Chondrocyte (in vitro differentiated cells): ENCODE results near the gene RCSD1. TPM values are rescaled to one million over a fixed set of nuclear protein-coding genes. Genes with fewer than 3 reads are reported as not detected.

Experiments used
- DNase-seq: peaks from one replicate; pipeline ENCODE4 v3.0.0; 2021; ENCODE audit warnings: mixed read lengths, low spot score
- H3K27ac Mint-ChIP-seq: one replicate; pipeline ENCODE4 v1.8.0; 2021; ENCODE audit warnings: mild to moderate bottlenecking, moderate library complexity, mixed read lengths; ENCODE audit not compliant: unreplicated experiment
- H3K27me3 Mint-ChIP-seq: 2 replicates; pipeline ENCODE4 v1.8.0; 2021; ENCODE audit warnings: low read depth, mixed read lengths
- H3K36me3 Mint-ChIP-seq: 2 replicates; pipeline ENCODE4 v1.8.0; 2021; ENCODE audit warnings: low read depth, mixed read lengths
- H3K4me1 Mint-ChIP-seq: 2 replicates; pipeline ENCODE4 v1.8.0; 2021; ENCODE audit warnings: low read depth, mild to moderate bottlenecking, mixed read lengths
- H3K4me3 Mint-ChIP-seq: one replicate; pipeline ENCODE4 v1.8.0; 2021; ENCODE audit warnings: mild to moderate bottlenecking, moderate library complexity, mixed read lengths; ENCODE audit not compliant: unreplicated experiment
- H3K9me3 Mint-ChIP-seq: 2 replicates; pipeline ENCODE4 v1.8.0; 2021; ENCODE audit warnings: low read depth, mixed read lengths
- total RNA-seq: library from RNA; stranded (reverse); gene quantifications from 3 replicates; pipeline ENCODE4 v1.2.1, GENCODE V29; 2021
- TF ChIP-seq, protein P1 (sequence below): fragments of 200-600 bp; sonication (generic); IDR thresholded peaks from 2 replicates; pipeline ENCODE4 v1.5.0; 2021; ENCODE audit warnings: antibody characterized with exemption, mild to moderate bottlenecking, moderate library complexity

The RCSD1 gene
- total RNA-seq, 1 donor from 2014 or later: 1.1 TPM

- Mint-ChIP-seq H3K9me3 (no peaks in the 10 kb centered on the region), H3K27ac (no peak overlapping the region), H3K4me3 (no peak overlapping the region), H3K36me3 (no peaks in the 10 kb centered on the region), H3K27me3 (peaks cover 5% of the 10 kb centered on the region), H3K4me1 (no peaks in the 10 kb centered on the region)
- no peak for DNase-seq
- TF ChIP-seq, protein P1, sequence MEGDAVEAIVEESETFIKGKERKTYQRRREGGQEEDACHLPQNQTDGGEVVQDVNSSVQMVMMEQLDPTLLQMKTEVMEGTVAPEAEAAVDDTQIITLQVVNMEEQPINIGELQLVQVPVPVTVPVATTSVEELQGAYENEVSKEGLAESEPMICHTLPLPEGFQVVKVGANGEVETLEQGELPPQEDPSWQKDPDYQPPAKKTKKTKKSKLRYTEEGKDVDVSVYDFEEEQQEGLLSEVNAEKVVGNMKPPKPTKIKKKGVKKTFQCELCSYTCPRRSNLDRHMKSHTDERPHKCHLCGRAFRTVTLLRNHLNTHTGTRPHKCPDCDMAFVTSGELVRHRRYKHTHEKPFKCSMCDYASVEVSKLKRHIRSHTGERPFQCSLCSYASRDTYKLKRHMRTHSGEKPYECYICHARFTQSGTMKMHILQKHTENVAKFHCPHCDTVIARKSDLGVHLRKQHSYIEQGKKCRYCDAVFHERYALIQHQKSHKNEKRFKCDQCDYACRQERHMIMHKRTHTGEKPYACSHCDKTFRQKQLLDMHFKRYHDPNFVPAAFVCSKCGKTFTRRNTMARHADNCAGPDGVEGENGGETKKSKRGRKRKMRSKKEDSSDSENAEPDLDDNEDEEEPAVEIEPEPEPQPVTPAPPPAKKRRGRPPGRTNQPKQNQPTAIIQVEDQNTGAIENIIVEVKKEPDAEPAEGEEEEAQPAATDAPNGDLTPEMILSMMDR: no peak
Observed at GRCh38 chr1:167587872-167588271, 42.2 kb upstream of the RCSD1 start.

GRCh38 chr1:167588361-167588760, 41.7 kb upstream of the RCSD1 start:
- TF ChIP-seq, protein P1: no peak
- Mint-ChIP-seq H3K9me3 (no peaks in the 10 kb centered on the region), H3K36me3 (no peaks in the 10 kb centered on the region), H3K27ac (no peak overlapping the region), H3K4me1 (no peaks in the 10 kb centered on the region), H3K4me3 (no peak overlapping the region), H3K27me3 (peaks cover 5% of the 10 kb centered on the region)
- no peak for DNase-seq

GRCh38 chr1:167592475-167592874, 37.6 kb upstream of the RCSD1 start:
- no peak for DNase-seq
- peaks cover 3% of the 10 kb centered on the region for H3K27me3 Mint-ChIP-seq
- TF ChIP-seq, protein P1: no peak
- H3K36me3 Mint-ChIP-seq: no peaks in the 10 kb centered on the region
- H3K4me3 Mint-ChIP-seq: no peak overlapping the region
- H3K4me1 Mint-ChIP-seq: no peaks in the 10 kb centered on the region
- no peak overlapping the region for H3K27ac Mint-ChIP-seq
- H3K9me3 Mint-ChIP-seq: no peaks in the 10 kb centered on the region

DNA sequence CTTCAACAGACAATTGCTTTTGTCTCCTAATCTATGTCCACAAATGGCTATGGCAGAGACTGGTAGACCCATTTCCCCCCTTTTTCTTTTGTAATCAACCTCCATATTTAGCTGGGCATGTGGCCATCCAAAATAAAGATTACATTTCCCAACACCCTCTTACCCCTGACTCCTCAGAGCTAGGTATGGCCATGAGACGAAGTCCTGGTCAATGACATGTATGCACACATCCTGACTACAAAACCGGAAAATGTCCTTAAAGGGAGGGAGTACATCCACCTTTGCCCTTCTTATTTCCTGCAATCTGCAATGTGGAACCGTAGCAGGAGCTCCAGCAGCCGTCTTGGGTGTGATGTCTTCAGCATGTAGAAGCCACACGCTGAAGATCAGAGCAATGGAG, 36.2 kb upstream of the RCSD1 start:
- H3K27ac Mint-ChIP-seq: no peak overlapping the region
- H3K4me3 Mint-ChIP-seq: no peak overlapping the region
- no peak for DNase-seq
- peaks cover 3% of the 10 kb centered on the region for H3K27me3 Mint-ChIP-seq
- peaks cover 2% of the 10 kb centered on the region for H3K36me3 Mint-ChIP-seq
- peaks cover 3% of the 10 kb centered on the region for H3K9me3 Mint-ChIP-seq
- H3K4me1 Mint-ChIP-seq: no peaks in the 10 kb centered on the region
- TF ChIP-seq, protein P1: no peak

DNA sequence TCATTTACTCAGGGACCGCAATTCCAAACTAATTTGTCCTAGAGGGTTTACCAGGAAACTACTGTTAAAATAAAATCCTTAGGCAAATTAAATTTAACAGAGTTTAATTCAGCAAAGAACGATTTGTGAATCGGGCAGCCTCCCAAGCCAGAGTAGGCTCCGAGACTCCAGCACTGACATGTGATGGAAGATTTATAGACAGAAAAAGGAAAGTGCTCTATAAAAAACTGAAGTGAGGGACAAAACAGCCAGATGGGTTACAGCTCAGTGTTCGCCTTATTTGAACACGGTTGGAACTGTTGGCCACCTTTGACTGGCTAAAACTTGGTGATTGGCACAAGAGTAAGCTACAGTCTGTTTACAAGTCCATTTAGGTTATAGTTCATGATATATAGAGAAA, 35.2 kb upstream of the RCSD1 start:
- Mint-ChIP-seq H3K9me3 (peaks cover 3% of the 10 kb centered on the region), H3K27me3 (peaks cover 3% of the 10 kb centered on the region), H3K27ac (no peak overlapping the region), H3K36me3 (peaks cover 2% of the 10 kb centered on the region), H3K4me3 (no peak overlapping the region), H3K4me1 (no peaks in the 10 kb centered on the region)
- TF ChIP-seq, protein P1: no peak
- DNase-seq: no peak
